Tibial nerve (tissue), 4 donors: ENCODE measurements around the gene TNRC6C.

Experiments used
- EP300 ChIP-seq, 2 donors: sonication (generic); formaldehyde crosslinking; IDR thresholded peaks; one replicate each; pipeline ENCODE4 v1.6.1; 2017; ENCODE audit warnings: antibody characterized with exemption in 2 of 2, mild to moderate bottlenecking in 1 of 2
- POLR2A ChIP-seq, 2 donors: fragments of 450-650 bp; IDR thresholded peaks; one replicate each; pipeline ENCODE4 v1.6.1; 2017; ENCODE audit warnings: antibody characterized with exemption in 2 of 2, mild to moderate bottlenecking in 2 of 2, moderate library complexity in 2 of 2
- TF ChIP-seq, protein P1 (sequence below), 5 experiments: fragments of 200-600 bp in 3 of 5; fragments of 450-650 bp in 2 of 5; sonication (generic) in 3 of 5; IDR thresholded peaks; one replicate each; pipeline ENCODE4 v1.5.1; 2016 to 2019; ENCODE audit warnings: antibody characterized with exemption in 5 of 5, mild to moderate bottlenecking in 3 of 5, moderate library complexity in 2 of 5

- TF ChIP-seq EP300 (IDR thresholded peaks at IDR 0.05): no peak
- TF ChIP-seq, protein P1, sequence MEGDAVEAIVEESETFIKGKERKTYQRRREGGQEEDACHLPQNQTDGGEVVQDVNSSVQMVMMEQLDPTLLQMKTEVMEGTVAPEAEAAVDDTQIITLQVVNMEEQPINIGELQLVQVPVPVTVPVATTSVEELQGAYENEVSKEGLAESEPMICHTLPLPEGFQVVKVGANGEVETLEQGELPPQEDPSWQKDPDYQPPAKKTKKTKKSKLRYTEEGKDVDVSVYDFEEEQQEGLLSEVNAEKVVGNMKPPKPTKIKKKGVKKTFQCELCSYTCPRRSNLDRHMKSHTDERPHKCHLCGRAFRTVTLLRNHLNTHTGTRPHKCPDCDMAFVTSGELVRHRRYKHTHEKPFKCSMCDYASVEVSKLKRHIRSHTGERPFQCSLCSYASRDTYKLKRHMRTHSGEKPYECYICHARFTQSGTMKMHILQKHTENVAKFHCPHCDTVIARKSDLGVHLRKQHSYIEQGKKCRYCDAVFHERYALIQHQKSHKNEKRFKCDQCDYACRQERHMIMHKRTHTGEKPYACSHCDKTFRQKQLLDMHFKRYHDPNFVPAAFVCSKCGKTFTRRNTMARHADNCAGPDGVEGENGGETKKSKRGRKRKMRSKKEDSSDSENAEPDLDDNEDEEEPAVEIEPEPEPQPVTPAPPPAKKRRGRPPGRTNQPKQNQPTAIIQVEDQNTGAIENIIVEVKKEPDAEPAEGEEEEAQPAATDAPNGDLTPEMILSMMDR (IDR thresholded peaks at IDR 0.05): no peak
- no peak for TF ChIP-seq POLR2A (IDR thresholded peaks at IDR 0.05)
Measured at GRCh38 chr17:78072961-78073360, 114.5 kb downstream of the TNRC6C start.
